Measurements from ENCODE around the gene FAP. TPM values are rescaled to one million over a fixed set of nuclear protein-coding genes. Genes with fewer than 3 reads are reported as not detected.

The FAP gene
- total RNA-seq, 1 experiment from 2014 or later: not detected

- TF ChIP-seq ZNF396 (CRISPR knock-in tag; IDR thresholded peaks at IDR 0.05; ENCODE audit: borderline replicate concordance): no peak
- no peak for TF ChIP-seq ZNF532 (CRISPR knock-in tag; IDR thresholded peaks at IDR 0.05; ENCODE audit: borderline replicate concordance)
- no peak for TF ChIP-seq IRF2 (CRISPR knock-in tag; IDR thresholded peaks at IDR 0.05; ENCODE audit: borderline replicate concordance, low read depth)
- Mint-ChIP-seq H3K36me3 (no peaks in the 10 kb centered on the region), H3K4me3 (no peak overlapping the region), H3K4me1 (peaks cover 5% of the 10 kb centered on the region; the same call in 1 of the 2 replicates), H3K9me3 (peaks cover 13% of the 10 kb centered on the region), H3K27me3 (ENCODE audit: low read depth) (no peaks in the 10 kb centered on the region), H3K27ac (no peak overlapping the region)
- ChIA-PET POLR2A (no interaction called here), CTCF (no interaction called here)
- no peak for DNase-seq (ENCODE audit: low spot score)
- peak; percentile 78 for ATAC-seq
These were observed 11.1 kb upstream of the FAP start for GRCh38 chr2:162254236-162254871.

- DNase-seq (ENCODE audit: low spot score) (no peak), ATAC-seq (no peak)
- Mint-ChIP-seq H3K4me1 (peaks cover 5% of the 10 kb centered on the region; the same call in 1 of the 2 replicates), H3K27me3 (ENCODE audit: low read depth) (no peaks in the 10 kb centered on the region), H3K4me3 (no peak overlapping the region), H3K36me3 (no peaks in the 10 kb centered on the region), H3K27ac (no peak overlapping the region), H3K9me3 (peaks cover 13% of the 10 kb centered on the region)
- ChIA-PET POLR2A (no interaction called here), CTCF (interaction anchor here (0.7 kb wide), 1 partner anchor 28 kb away, joined by 3 read pairs; no protein-coding TSS in a partner anchor)
- TF ChIP-seq MLX (CRISPR knock-in tag; IDR thresholded peaks at IDR 0.05): no peak
- no peak for TF ChIP-seq ATF6 (CRISPR knock-in tag; IDR thresholded peaks at IDR 0.05)
- no peak for TF ChIP-seq TEAD1 (CRISPR knock-in tag; IDR thresholded peaks at IDR 0.05)
- TF ChIP-seq ZNF232 (CRISPR knock-in tag; IDR thresholded peaks at IDR 0.05): no peak
- TF ChIP-seq TP53 (CRISPR knock-in tag; IDR thresholded peaks at IDR 0.05): no peak
- no peak for TF ChIP-seq FOXP4 (CRISPR knock-in tag; IDR thresholded peaks at IDR 0.05)
- TF ChIP-seq E2F5 (CRISPR knock-in tag; IDR thresholded peaks at IDR 0.05): no peak
- TF ChIP-seq JAZF1 (CRISPR knock-in tag; IDR thresholded peaks at IDR 0.05): no peak
- TF ChIP-seq ZSCAN18 (CRISPR knock-in tag; IDR thresholded peaks at IDR 0.05): no peak
- no peak for TF ChIP-seq CDX4 (CRISPR knock-in tag; IDR thresholded peaks at IDR 0.05; ENCODE audit: borderline replicate concordance)
- no peak for TF ChIP-seq ATF1 (CRISPR knock-in tag; IDR thresholded peaks at IDR 0.05)
- no peak for TF ChIP-seq RORB (CRISPR knock-in tag; IDR thresholded peaks at IDR 0.05)
- TF ChIP-seq NR3C1 (CRISPR knock-in tag; conservative IDR thresholded peaks at IDR 0.05; ENCODE audit: low read depth): no peak
- TF ChIP-seq ZNF396 (CRISPR knock-in tag; IDR thresholded peaks at IDR 0.05; ENCODE audit: borderline replicate concordance): no peak
These were observed 10.2 kb upstream of the FAP start for GRCh38 chr2:162253435-162253834.

Data from WTC11 (cell line).